ENCODE measurements around the gene KRTAP10-1. TPM values are rescaled to one million over a fixed set of nuclear protein-coding genes. Genes with fewer than 3 reads are reported as not detected.

KRTAP10-1 gene
- total RNA-seq, 2 experiments from 2014 or later: not detected

DNA sequence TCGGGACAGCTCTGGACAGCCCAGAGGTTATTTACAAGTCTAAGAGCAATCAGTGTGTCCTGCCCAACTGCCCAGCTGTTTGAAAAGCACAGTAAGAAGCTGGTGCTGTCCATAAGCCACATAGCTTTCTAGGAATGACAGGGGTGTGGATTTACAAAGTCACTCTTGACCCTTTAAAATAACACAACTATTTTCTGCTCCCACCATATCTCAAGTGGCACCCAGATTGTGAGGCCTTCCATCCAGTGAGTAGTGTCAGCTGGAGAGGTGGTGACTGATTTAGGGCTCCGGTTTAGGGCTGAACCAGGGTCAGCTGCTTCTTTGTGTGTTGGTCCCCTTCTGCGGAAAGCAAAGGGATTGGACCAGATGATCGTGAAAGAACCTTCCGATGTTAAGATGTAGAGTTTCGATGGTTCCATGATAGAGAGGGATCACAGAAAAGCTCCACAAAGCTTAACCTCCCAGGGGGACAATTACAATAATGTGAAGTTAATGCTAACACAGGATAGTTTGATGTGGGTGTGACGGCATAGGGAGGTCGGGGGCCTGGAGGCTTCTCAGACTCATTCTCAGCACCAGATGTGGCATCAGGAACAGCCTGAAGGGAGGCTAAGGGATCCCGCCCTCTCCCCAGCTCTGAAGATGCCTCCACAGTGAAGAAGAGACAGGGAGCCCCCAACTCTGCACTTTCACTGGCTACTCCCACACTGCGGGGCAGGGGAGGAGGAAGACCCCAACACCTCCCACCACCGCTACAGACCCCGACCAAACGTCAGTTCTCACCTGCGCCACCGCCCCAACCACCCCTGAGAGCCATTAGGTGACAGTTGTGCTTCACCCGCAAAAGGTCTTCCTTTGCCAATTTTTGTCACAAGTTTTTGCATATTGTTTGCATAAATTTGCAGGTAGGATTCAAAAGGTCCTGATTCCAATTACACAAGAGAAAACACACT lies 44.1 kb downstream of the KRTAP10-1 start:
- ChIA-PET CTCF (interaction anchor here (1.3 kb wide), 1 partner anchor 15 kb away, joined by 5 read pairs; no protein-coding TSS in a partner anchor), POLR2A (interaction anchor here (0.6 kb wide), 1 partner anchor 140 kb away, joined by 3 read pairs; no protein-coding TSS in a partner anchor)

DNA sequence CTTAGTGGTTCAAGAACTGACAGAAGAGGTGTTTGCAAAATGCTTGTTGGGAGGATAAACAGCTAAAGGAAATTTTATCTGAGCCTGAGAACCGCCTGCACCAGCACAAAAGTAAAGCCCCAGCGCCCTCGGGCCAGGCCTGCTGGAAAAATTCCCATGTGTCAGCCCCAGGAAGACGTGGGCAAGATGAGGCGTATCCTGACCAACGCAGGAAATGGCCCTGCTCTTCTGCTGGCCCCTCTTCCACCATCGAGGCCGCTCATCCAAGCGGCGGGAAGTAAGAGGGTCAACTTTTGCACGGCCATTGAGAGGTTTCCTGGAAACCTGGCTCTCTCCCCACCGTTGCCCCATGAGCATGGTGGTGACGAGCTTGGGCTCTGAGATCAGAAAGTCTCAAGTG lies 45.0 kb downstream of the KRTAP10-1 start:
- ChIA-PET CTCF (no interaction called here), POLR2A (no interaction called here)

DNA sequence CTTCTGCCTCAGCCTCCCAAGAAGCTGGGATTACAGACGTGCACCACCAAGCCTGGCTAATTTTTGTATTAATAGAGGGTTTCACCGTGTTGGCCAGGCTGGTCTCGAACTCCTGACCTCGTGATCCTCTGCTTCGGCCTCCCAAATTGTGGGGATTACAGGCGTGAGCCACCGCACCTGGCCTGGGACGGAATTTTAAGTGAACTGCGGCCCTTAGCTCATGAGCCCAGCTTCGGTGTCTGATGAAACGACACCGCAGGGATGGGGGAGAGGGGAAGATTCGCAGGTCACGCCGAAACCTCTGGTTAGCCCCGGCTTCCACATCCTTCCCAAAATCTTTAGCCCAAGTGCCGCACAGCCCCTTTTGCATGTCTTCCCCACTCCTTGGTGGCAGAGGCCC lies 45.6 kb downstream of the KRTAP10-1 start:
- POLR2A ChIA-PET: no interaction called here

DNA sequence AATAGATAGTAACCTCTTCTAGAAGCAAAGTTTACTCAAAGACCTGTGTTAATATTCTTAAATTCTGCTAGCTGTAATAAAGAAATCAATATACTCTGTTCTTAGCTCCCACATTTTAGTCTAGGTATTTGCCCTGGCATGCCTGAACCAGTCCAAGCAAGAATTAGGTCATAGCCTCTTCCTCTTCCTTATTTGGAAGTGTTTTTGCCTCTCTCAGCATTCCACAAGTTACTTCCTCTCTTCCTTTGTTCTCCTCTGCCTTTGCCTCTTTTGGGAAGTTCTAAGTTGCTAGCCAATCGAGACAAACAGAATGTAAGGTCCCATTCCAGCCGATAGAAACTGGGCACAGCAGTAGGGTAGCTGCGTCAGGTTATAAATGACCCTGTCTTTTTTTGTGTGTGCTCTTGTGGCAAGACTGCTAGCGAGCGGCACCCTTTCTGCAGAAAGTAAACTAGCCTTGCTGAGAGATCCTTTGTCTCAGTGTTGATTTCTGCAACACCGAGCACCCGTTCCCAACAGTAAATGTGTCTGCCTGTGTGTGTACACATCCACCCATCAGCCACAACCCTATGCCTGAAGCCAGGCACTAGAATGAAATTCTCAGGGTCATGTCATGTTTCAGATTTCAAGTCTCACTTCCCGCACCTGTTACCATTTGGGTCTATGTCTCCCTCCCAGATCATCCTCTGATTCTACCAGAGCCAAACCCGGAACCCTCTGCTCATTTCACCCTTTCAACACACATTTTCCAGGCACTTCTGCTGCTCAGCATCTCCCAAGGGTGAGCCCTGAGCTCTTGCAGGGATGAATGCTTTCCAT lies 47.2 kb downstream of the KRTAP10-1 start:
- ChIA-PET CTCF (no interaction called here), POLR2A (no interaction called here)

More for the DNA sequence above, 45.6 kb downstream of the KRTAP10-1 start:
- CTCF ChIA-PET: interaction anchor here (0.7 kb wide), 1 partner anchor 1792 kb away, joined by 3 read pairs; the partner anchor contains the start of gene YBEY

DNA sequence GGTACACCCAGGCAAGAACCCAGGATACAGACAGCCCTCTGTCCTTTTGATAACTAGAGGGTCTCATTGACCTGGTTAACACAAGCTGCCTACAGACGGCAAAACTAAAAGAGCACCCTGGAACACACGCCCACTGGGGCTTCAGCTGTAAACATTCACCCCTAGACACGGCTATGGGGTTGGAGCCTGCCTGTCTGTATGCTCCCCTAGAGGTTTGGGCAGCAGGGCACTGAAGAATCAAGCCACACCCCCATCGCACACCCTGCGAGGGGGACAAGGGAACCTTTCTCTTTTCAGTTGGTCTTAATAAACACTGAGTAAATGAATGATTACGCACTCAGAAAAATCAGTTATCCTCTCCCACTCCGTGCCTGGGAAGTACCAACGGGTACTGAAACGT lies 49.2 kb downstream of the KRTAP10-1 start:
- ChIA-PET CTCF (interaction anchor here (1.2 kb wide), 1 partner anchor 11 kb away, joined by 5 read pairs; no protein-coding TSS in a partner anchor), POLR2A (no interaction called here)

DNA sequence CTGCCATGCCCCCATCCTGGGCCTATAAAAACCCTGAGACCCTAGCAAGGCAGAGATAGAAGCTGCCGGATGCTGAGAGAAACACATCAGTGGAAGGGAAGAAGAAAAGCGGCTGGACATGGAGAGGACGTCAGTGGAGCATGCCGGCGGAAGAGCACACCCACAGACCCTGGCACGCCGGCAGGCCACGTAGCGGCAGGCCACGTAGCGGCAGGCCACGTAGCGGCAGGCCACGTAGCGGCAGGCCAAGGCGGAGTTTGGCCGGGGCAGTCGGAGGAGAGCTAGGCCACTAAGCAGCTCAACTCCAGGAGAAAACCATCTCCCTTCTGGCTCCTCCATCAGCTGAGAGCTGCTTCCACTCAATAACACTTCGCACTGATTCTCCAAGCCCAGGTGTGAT lies 49.6 kb downstream of the KRTAP10-1 start:
- ChIA-PET CTCF (interaction anchor here (0.6 to 1.2 kb wide), 2 partner anchors 10 to 39 kb away, joined by 3 to 5 read pairs; no protein-coding TSS in a partner anchor), POLR2A (no interaction called here)

DNA sequence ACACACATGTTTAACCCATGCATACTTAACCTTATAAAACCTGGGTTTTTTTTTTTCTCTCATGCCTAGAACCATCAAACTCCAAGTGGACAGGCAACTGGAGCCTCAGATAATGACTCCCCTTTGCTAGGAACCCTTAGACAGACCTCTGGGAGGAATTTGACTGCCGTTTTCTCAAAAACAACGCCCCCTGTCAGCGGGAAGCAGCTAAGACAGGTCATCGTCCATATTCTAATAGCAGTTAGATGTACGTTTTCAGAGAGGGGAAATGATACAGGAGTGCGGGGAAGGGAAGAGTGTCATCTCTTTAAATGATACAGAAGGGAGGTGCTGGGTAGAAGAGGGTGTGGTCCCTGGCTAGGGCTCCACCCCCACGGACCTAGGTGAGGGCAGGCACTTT lies 50.0 kb downstream of the KRTAP10-1 start:
- CTCF ChIA-PET: interaction anchor here (0.6 to 1.2 kb wide), 2 partner anchors 10 to 38 kb away, joined by 3 to 5 read pairs; no protein-coding TSS in a partner anchor

More for the DNA sequence above, 50.0 kb downstream of the KRTAP10-1 start:
- POLR2A ChIA-PET: no interaction called here

Other genes with a start within 250 kb of the KRTAP10-1 start
- 100 to 1,000 TPM; 151 to 164 TPM for gene PFKL, start 240.1 kb downstream of the KRTAP10-1 start, total RNA-seq
- 10 to 100 TPM; 15.4 to 16.1 TPM for gene CFAP410, start 200.8 kb downstream of the KRTAP10-1 start, total RNA-seq
- gene TRPM2, start 186.6 kb downstream of the KRTAP10-1 start, total RNA-seq: 1 to 10 TPM; 6.5 to 6.8 TPM
- 1 to 10 TPM; 1.0 TPM for gene LRRC3, start 84.7 kb downstream of the KRTAP10-1 start, total RNA-seq
- gene KRTAP10-2, start 11.3 kb upstream of the KRTAP10-1 start, total RNA-seq: not detected
- gene KRTAP10-3, start 18.6 kb upstream of the KRTAP10-1 start, total RNA-seq: not detected
- gene KRTAP10-4, start 33.5 kb upstream of the KRTAP10-1 start, total RNA-seq: not detected
- not detected for gene KRTAP10-5, start 40.4 kb upstream of the KRTAP10-1 start, total RNA-seq
- not detected for gene KRTAP10-6, start 52.3 kb upstream of the KRTAP10-1 start, total RNA-seq
- not detected for gene KRTAP10-7, start 60.4 kb upstream of the KRTAP10-1 start, total RNA-seq
- gene KRTAP10-8, start 71.9 kb upstream of the KRTAP10-1 start, total RNA-seq: not detected
- gene KRTAP10-9, start 86.9 kb upstream of the KRTAP10-1 start, total RNA-seq: not detected
- not detected for gene KRTAP10-10, start 97.2 kb upstream of the KRTAP10-1 start, total RNA-seq
- gene KRTAP10-11, start 106.2 kb upstream of the KRTAP10-1 start, total RNA-seq: not detected
- not detected for gene KRTAP12-4, start 114.5 kb upstream of the KRTAP10-1 start, total RNA-seq
- gene KRTAP12-3, start 117.7 kb upstream of the KRTAP10-1 start, total RNA-seq: not detected
- gene KRTAP12-2, start 126.7 kb upstream of the KRTAP10-1 start, total RNA-seq: not detected
- not detected for gene KRTAP12-1, start 142.0 kb upstream of the KRTAP10-1 start, total RNA-seq
- gene KRTAP10-12, start 157.0 kb upstream of the KRTAP10-1 start, total RNA-seq: not detected
- not detected for gene TSPEAR, start 171.4 kb upstream of the KRTAP10-1 start, total RNA-seq